Activated T-helper 17 cell treated with anti-CD3 and anti-CD28 coated beads, Interleukin-2, amount 50 U/mL, for 72 hours (primary cell): Measurements from ENCODE around the gene BIRC3. TPM values are rescaled to one million over a fixed set of nuclear protein-coding genes. Genes with fewer than 3 reads are reported as not detected.
"Not testable (repeated sequence)": the region's sequence is repeated elsewhere in the genome, so short reads cannot be mapped to it uniquely, and the experiment has no call there.

Source experiments
- ATAC-seq: fragments of 150-1000 bp; cut with Tn5 transposase; replicated peaks from 2 replicates; pipeline ENCODE4 v1.10.0; 2021; ENCODE audit warnings: mild to moderate bottlenecking, moderate library complexity
- H3K27ac Mint-ChIP-seq: one replicate; pipeline ENCODE4 v1.8.0; 2022; ENCODE audit warnings: mixed read lengths
- H3K27me3 Mint-ChIP-seq: one replicate; pipeline ENCODE4 v1.8.0; 2022; ENCODE audit warnings: mixed read lengths
- H3K36me3 Mint-ChIP-seq: one replicate; pipeline ENCODE4 v1.8.0; 2022; ENCODE audit warnings: low read depth, mild to moderate bottlenecking, mixed read lengths
- H3K4me1 Mint-ChIP-seq: one replicate; pipeline ENCODE4 v1.8.0; 2022; ENCODE audit warnings: mixed read lengths
- H3K4me3 Mint-ChIP-seq: one replicate; pipeline ENCODE4 v1.8.0; 2022; ENCODE audit warnings: mild to moderate bottlenecking, mixed read lengths
- H3K9me3 Mint-ChIP-seq: one replicate; pipeline ENCODE4 v1.8.0; 2022; ENCODE audit warnings: mixed read lengths
- total RNA-seq, 2 donors: library from RNA; stranded (reverse); gene quantifications; one replicate each; pipeline ENCODE4 v1.2.3, GENCODE V29; 2022

The BIRC3 gene
- total RNA-seq, 2 donors from 2014 or later, result 124 to 355 TPM

DNA sequence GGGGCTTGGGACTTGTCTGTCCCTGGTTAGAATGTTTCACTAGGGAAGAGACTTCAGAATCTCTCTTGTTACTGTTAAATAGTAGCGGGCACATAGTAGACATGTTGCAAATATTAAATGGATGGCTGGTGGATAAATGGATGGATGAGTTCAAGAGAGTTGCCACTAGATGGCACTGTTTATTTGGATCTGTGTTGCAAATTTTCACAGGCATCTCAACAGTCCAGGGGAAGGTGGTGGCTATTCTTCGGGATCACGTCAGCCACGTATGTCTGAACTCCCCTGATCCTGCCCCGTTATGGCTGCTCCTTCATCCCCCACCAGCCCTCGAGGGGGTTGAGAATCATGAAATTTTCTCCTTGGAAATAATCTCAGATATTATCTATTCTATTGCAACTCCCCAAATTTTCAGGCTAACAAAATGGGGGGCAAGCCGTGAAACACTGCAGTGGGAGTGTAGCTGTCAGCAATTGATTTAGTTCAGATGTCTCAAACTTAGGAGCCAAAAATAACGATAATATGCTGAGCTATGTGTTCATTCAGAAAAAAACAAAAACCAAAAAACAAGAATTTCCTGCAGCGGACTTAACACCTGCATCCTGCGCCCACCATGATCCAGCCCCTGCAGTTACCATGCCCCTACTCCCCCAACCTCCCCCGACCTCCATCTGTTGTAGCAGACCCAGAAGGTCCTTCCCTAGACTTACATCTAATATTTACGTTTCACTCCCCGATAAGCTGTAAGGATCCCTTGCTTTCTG, 29.1 kb upstream of the BIRC3 start:
- Mint-ChIP-seq H3K4me3 (peak overlapping the region; percentile 69), H3K27me3 (no peaks in the 10 kb centered on the region), H3K4me1 (peaks cover 4% of the 10 kb centered on the region), H3K36me3 (no peaks in the 10 kb centered on the region), H3K9me3 (no peaks in the 10 kb centered on the region), H3K27ac (peak overlapping the region; percentile 55)
- ATAC-seq, result peak; percentile 90

DNA sequence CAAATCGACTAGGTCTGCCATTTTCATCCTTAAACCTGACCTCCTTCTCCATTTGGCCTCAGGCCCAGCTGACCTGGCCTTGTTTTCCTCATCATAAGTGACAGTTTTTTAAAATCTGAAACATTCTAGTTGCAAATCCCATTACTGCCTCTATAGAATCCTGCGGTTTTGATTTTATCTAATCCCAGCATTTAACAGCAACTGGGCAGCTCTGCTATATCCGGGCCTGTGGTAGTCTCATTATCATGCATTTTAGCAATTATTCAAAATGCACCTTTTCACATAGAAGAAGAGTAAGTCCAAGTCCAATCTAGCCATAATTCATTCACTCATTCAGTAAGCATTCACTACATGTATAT, 28.6 kb upstream of the BIRC3 start:
- peak overlapping the region; percentile 55 for H3K27ac Mint-ChIP-seq
- peaks cover 4% of the 10 kb centered on the region for H3K4me1 Mint-ChIP-seq
- peak overlapping the region; percentile 69 for H3K4me3 Mint-ChIP-seq
- no peaks in the 10 kb centered on the region for H3K27me3 Mint-ChIP-seq
- no peak for ATAC-seq
- H3K36me3 Mint-ChIP-seq, result no peaks in the 10 kb centered on the region
- H3K9me3 Mint-ChIP-seq, result no peaks in the 10 kb centered on the region

DNA sequence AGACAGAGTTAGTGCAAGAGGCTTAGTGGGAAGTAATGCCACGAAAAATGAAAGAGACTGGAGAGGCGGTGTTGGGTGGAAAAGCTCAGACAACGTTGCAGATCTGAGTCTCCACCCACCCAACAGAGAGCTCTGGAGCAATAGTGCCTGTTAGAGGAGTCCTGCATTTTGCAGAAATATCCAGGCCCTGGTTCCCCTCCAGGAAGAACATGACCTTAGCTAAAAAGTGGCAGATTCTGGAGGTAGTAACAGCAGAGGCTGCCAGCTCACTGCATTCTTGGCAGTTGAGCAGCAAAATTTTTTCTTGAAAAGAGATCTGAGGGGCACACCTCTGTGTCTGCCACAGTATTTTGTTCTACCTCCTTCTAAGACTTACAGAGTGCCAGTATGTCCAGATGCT, 27.7 kb upstream of the BIRC3 start:
- no peak for ATAC-seq
- Mint-ChIP-seq H3K27ac (peak overlapping the region; percentile 55), H3K4me3 (peak overlapping the region; percentile 69), H3K9me3 (no peaks in the 10 kb centered on the region), H3K27me3 (no peaks in the 10 kb centered on the region), H3K4me1 (peaks cover 9% of the 10 kb centered on the region), H3K36me3 (no peaks in the 10 kb centered on the region)

DNA sequence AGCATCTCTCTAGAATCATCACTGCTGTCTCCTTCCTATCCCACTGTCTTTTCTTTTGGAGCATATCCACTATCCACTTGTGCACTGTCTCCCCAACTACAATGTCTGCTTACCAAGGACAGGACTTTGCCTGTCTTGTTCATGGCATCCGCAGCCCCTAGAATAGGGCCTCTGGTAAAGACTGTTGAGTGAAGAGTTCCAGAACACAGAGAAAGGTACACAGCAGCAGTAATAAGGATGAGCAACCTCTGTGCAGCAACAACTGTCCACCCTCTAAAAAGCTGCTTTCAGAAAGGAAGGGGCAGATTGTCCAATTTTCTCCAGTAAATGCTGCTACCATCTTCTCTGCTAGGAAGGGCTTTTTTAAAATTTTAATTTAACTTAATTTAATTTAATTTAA, 25.5 kb upstream of the BIRC3 start:
- peaks cover 16% of the 10 kb centered on the region for H3K4me1 Mint-ChIP-seq
- H3K27me3 Mint-ChIP-seq, result no peaks in the 10 kb centered on the region
- H3K4me3 Mint-ChIP-seq, result no peak overlapping the region
- no peaks in the 10 kb centered on the region for H3K36me3 Mint-ChIP-seq
- no peak overlapping the region for H3K27ac Mint-ChIP-seq
- no peak for ATAC-seq
- H3K9me3 Mint-ChIP-seq, result no peaks in the 10 kb centered on the region

DNA sequence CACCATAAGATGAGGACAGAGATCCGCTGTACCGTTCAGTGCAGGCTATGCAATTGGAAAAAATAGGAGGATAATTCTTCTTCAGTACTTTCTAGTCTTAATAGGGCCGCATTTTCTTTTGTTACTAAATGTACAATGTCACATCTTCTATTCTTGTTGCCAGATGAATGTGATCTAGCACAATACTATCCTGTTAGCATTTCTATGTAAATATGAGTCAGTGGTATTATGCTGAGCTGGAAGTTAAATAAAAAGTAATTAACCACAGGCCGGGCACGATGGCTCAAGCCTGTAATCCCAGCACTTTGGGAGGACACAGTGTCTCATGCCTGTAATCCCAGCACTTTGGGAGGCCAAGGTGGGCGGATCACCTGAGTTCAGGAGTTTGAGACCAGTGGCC, 24.4 kb upstream of the BIRC3 start:
- H3K36me3 Mint-ChIP-seq, result no peaks in the 10 kb centered on the region
- H3K9me3 Mint-ChIP-seq, result no peaks in the 10 kb centered on the region
- peak overlapping the region; percentile 55 for H3K27ac Mint-ChIP-seq
- ATAC-seq, result no peak
- peaks cover 16% of the 10 kb centered on the region for H3K4me1 Mint-ChIP-seq
- peak overlapping the region; percentile 83 for H3K4me3 Mint-ChIP-seq
- H3K27me3 Mint-ChIP-seq, result no peaks in the 10 kb centered on the region

DNA sequence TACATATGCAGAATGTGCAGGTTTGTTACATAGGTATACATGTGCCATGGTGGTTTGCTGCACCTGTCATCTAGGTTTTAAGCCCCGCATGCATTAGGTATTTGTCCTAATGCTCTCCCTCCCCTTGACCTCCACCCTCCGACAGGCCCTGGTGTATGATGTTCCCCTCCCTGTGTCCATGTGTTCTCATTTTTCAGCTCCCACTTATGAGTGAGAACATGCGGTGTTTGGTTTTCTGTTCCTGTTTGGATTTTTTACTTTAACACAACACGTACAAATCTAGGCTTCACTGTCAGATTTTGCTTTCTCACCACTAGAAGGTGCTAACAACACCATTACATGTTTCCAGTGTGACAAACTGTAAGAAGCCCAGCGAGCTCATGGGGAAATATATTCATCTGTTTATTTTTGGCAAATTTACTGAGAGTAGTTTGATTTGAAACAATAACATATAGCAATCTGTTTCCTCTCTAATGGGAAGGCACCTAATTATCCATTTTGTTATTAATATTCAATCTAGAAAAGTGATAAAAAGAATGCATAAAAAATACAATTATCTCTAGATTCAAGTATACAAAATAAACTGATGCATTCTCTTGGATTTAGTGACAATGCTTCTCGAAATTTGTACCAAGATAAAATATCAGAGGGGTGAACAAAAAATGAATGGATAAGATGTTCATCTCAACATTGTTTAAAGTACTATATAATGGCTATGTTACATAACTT, 23.2 kb upstream of the BIRC3 start:
- H3K4me1 Mint-ChIP-seq, result peaks cover 16% of the 10 kb centered on the region
- H3K9me3 Mint-ChIP-seq, result no peaks in the 10 kb centered on the region
- H3K36me3 Mint-ChIP-seq, result no peaks in the 10 kb centered on the region
- H3K4me3 Mint-ChIP-seq, result peak overlapping the region; percentile 83
- ATAC-seq, result peak; percentile 94
- H3K27me3 Mint-ChIP-seq, result no peaks in the 10 kb centered on the region
- peak overlapping the region; percentile 77 for H3K27ac Mint-ChIP-seq

DNA sequence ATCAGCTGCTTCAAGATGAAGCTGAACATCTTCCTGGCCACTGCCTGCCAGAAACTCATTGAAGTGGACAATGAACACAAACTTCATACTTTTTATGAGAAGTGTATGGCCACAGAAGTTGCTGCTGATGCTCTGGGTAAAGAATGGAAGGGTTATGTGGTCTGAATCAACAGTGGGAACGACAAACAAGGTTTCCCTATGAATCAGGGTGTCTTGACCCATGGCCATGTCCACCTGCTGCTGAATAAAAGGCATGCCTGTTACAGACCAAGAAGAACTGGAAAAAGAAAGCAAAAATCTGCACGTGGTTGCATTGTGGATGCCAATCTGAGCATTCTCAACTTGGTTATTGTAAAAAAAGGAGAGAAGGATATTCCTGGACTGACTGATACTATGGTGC, 22.2 kb upstream of the BIRC3 start:
- peak; percentile 22 for ATAC-seq
- Mint-ChIP-seq H3K4me1 (peaks cover 25% of the 10 kb centered on the region), H3K27me3 (no peaks in the 10 kb centered on the region), H3K4me3 (peak overlapping the region; percentile 83), H3K9me3 (no peaks in the 10 kb centered on the region), H3K36me3 (no peaks in the 10 kb centered on the region), H3K27ac (peak overlapping the region; percentile 44)

DNA sequence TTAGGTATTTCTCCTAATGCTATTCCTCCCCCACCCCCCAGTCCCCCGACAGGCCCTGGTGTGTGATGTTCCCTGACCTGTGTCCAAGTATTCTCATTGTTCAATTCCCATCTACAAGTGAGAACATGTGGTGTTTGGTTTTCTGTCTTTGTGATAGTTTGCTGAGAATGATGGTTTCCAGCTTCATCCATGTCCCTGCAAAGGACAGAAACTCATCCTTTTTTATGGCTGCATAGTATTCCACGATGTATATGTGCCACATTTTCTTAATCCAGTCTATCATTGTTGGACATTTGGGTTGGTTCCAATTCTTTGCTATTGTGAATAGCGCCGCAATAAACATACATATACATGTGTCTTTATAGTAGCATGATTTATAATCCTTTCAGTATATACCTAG, 20.5 kb upstream of the BIRC3 start:
- H3K9me3 Mint-ChIP-seq, H3K27me3 Mint-ChIP-seq, H3K4me3 Mint-ChIP-seq, H3K36me3 Mint-ChIP-seq, ATAC-seq, H3K27ac Mint-ChIP-seq: not testable (repeated sequence)
- H3K4me1 Mint-ChIP-seq, result peaks cover 36% of the 10 kb centered on the region

DNA sequence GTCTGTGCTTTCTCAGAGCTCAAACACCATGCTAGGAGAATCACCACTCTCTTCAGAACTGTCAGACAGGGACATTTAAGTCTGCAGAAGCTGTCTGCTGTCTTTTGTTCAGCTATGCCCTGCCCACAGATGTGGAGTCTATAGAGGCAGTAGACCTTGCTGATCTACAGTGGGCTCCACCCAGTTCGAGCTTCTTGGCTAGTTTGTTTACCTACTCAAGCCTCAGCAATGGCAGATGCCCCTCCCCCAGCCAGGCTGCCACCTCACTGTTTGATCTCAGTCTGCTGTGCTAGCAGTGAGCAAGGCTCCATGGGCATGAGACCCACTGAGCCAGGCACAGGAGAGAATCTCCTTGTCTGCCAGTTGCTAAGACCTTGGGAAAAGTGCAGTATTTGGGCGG, 16.4 kb upstream of the BIRC3 start:
- H3K27me3 Mint-ChIP-seq, ATAC-seq, H3K36me3 Mint-ChIP-seq, H3K27ac Mint-ChIP-seq: not testable (repeated sequence)
- H3K4me3 Mint-ChIP-seq, result peak overlapping the region; percentile 56
- H3K9me3 Mint-ChIP-seq, result peaks cover 13% of the 10 kb centered on the region
- peaks cover 45% of the 10 kb centered on the region for H3K4me1 Mint-ChIP-seq

DNA sequence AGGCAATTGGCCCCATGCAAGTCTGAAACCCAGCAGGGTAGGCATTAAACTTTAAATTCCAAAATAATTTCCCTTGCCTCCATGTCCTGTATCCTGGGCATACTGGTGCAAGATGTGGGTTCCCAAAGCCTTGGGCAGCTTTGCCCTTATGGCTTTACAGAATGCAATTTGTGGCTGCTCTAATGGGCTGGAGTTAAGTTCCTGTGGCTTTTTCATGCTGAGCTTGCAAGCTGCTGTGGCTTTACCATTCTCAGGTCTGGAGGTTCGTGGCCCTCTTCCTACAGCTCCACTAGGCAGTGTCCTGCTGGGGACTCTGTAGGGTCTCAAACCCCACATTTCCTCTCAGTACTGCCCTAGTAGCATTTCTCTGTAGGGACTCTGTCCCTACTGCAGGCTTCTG, 15.0 kb upstream of the BIRC3 start:
- H3K4me1 Mint-ChIP-seq, result peaks cover 55% of the 10 kb centered on the region
- no peak for ATAC-seq
- peak overlapping the region; percentile 18 for H3K27ac Mint-ChIP-seq
- no peaks in the 10 kb centered on the region for H3K36me3 Mint-ChIP-seq
- H3K27me3 Mint-ChIP-seq, result no peaks in the 10 kb centered on the region
- peaks cover 13% of the 10 kb centered on the region for H3K9me3 Mint-ChIP-seq
- H3K4me3 Mint-ChIP-seq, result peak overlapping the region; percentile 56

DNA sequence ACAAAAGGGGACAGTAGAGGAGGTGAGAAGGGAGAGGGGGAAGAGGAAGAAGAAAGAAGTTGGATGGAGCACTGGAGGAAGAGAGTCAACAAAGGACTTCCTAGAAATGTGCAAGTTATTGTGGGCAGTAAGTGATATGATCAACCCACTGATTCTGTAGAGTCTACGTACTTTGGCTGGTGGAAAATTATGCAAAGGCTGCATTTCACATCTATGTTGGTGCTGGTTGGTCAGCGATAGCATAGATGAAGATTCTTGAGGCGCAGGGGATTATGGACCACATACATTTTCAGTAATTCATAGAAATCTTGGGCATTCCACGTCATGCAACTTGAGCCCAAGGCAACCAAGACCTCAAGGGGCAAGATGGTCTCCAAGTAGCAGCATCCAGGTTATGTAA, 12.6 kb upstream of the BIRC3 start:
- Mint-ChIP-seq H3K36me3 (no peaks in the 10 kb centered on the region), H3K4me3 (peak overlapping the region; percentile 88), H3K27me3 (no peaks in the 10 kb centered on the region), H3K4me1 (peaks cover 58% of the 10 kb centered on the region), H3K27ac (peak overlapping the region; percentile 74), H3K9me3 (peaks cover 13% of the 10 kb centered on the region)
- ATAC-seq, result peak; percentile 50

DNA sequence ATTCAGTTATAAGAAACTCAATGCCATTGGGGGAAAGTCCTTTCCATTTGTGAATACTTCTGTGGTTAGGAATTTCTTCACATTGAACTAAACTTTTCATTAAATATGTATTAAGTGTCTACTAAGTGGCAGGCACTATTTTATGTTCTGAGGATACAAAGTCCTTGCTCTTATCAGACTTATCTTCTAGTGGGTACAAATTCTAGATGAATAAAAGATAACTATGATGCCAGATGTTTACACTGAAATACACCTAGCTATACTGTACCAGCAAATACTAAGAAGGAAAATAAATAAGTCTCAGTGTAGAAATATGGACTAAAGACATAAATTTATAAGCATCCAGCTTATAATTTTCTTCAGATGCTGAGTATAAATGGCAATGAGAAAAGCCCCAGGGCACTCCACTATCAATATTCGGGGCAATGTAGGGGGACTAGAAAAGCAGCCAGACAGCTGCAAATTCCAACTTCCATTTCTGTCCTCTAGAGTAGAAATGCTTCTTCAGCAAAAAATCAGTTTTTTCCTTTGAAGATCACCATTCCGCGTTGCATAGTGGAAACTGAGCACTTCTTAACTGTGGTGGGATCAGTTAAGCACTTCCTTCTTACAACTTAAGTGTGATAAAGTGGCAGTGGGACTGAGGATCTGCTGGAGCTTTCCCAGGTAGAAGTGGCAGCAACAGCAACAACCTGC, 11.8 kb upstream of the BIRC3 start:
- Mint-ChIP-seq H3K4me1 (peaks cover 49% of the 10 kb centered on the region), H3K36me3 (no peaks in the 10 kb centered on the region), H3K4me3 (peak overlapping the region; percentile 88), H3K27me3 (no peaks in the 10 kb centered on the region), H3K27ac (peak overlapping the region; percentile 74), H3K9me3 (peaks cover 13% of the 10 kb centered on the region)
- peak; percentile 5 for ATAC-seq

DNA sequence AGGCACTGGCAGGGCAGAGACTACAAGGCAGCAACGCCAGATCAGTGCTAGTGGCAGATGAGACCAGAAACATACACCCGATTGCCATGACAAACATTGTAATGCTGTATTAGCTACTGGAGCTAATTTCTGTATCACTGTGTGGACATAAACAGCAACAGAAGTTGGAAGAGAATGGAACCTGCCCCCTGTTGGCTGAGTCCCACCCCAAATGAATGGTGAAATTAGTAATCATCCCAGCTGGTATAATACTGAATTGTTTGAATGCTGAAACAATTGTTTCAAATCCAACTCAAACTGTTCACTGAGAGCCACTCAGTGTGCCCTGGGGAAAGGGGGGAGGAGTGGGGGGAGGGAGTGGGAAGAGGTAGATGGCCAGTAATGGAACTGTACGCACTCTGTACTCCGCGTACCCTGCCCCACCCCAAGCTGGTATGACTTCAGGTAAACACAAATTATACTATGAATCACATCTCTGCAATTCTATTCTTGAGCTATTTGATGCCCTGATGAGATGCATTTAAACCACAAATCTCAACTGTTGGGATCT, 11.2 kb upstream of the BIRC3 start:
- Mint-ChIP-seq H3K9me3 (peaks cover 13% of the 10 kb centered on the region), H3K4me1 (peaks cover 49% of the 10 kb centered on the region), H3K27ac (peak overlapping the region; percentile 74), H3K36me3 (no peaks in the 10 kb centered on the region), H3K4me3 (peak overlapping the region; percentile 88), H3K27me3 (no peaks in the 10 kb centered on the region)
- ATAC-seq, result peak; percentile 63

DNA sequence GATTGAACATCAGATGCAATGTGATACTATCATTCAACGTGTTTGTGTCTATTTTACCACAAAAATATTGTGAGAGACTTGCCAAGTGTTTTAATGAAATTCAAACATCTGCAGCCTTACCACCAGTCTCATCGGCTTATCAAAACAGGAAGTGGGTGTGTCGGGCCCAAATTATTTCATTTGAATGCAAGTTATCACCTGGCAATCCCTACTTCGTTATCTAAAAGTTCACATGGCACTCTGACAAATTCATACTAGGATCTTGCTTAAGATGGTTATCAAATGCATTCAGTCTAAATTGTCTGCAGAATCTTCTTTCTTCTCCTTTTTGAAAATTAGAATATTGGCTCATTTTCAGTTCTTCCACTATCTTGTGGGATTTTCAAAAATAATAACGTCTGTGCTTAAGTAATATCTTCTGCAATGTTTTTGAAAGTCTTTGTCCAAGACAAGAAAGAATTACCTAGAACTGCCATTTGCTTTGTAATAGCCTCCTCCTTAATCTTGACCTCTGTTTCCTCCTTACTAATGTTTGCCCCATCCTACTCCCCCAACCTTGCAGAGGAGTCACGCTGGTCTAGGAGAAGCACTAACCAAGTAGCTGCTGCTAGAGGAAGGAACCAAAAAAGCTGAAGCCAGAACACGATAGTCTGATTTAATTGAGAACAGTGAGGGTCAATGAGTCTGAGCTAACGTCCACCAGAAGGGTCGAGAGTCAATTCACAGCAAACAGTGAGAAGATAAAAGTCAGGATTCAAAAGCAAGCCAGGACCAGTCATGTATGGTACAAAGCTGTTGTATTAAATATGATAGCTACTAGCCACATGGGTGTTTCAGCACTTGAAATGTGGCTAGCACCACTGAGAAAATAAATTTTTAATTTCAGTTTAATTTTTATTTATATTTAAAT, 10.2 kb upstream of the BIRC3 start:
- Mint-ChIP-seq H3K9me3 (peaks cover 5% of the 10 kb centered on the region), H3K27me3 (no peaks in the 10 kb centered on the region), H3K4me3 (peak overlapping the region; percentile 88), H3K27ac (peak overlapping the region; percentile 74), H3K4me1 (peaks cover 40% of the 10 kb centered on the region), H3K36me3 (no peaks in the 10 kb centered on the region)
- ATAC-seq, result peak; percentile 42
